ENCODE results near the gene DOCK3.

Gene DOCK3

DNA sequence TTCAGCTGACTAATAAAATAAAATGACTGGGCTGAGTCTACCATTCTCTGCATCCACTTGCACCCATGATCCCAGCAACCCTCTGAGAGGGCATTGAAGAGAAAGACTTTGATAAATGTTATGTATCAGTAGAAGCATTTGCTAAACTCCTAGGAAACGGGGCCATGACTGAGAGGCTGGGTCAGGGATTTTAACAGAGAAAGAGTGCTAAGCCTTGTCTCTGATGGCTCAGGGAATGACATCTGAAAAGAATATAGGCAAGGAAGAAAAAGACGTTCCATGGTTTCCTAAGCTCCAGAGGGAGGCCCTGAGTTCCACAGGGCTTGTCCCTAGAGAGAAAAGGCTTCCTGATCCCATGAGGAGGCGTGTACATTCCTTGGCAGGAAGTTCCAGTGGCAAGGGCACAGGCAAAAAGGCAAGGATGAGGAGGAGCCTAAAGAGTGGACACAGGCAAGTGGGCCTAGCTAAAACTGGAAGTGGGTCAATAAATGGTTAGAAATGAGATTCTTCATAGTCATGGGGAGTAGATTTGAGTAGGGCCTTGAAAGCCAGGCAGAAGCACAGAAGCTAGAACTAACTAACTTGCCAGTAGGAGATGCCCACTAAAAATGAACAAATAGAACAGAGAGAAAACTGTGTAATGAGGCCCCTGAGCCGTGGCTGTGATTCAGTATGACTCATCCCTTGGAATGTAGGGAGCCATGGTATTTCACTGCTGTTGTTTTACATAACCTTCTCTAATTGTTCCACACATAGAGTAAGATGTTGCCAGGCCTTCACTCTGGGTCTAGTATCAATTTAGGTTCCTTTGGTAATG is 665.5 kb downstream of the DOCK3 start:
- H3K4me3 ChIP-seq (ENCODE audit: control insufficient read depth, low read depth, low read length), result no peak overlapping the region
- TF ChIP-seq, protein P1, sequence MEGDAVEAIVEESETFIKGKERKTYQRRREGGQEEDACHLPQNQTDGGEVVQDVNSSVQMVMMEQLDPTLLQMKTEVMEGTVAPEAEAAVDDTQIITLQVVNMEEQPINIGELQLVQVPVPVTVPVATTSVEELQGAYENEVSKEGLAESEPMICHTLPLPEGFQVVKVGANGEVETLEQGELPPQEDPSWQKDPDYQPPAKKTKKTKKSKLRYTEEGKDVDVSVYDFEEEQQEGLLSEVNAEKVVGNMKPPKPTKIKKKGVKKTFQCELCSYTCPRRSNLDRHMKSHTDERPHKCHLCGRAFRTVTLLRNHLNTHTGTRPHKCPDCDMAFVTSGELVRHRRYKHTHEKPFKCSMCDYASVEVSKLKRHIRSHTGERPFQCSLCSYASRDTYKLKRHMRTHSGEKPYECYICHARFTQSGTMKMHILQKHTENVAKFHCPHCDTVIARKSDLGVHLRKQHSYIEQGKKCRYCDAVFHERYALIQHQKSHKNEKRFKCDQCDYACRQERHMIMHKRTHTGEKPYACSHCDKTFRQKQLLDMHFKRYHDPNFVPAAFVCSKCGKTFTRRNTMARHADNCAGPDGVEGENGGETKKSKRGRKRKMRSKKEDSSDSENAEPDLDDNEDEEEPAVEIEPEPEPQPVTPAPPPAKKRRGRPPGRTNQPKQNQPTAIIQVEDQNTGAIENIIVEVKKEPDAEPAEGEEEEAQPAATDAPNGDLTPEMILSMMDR (IDR thresholded peaks at IDR 0.05; ENCODE audit: control insufficient read depth, insufficient read depth, low read depth, low read length, missing control alignments), result no peak
- DNase-seq (ENCODE audit: low read depth), result peak; percentile 81

DNA sequence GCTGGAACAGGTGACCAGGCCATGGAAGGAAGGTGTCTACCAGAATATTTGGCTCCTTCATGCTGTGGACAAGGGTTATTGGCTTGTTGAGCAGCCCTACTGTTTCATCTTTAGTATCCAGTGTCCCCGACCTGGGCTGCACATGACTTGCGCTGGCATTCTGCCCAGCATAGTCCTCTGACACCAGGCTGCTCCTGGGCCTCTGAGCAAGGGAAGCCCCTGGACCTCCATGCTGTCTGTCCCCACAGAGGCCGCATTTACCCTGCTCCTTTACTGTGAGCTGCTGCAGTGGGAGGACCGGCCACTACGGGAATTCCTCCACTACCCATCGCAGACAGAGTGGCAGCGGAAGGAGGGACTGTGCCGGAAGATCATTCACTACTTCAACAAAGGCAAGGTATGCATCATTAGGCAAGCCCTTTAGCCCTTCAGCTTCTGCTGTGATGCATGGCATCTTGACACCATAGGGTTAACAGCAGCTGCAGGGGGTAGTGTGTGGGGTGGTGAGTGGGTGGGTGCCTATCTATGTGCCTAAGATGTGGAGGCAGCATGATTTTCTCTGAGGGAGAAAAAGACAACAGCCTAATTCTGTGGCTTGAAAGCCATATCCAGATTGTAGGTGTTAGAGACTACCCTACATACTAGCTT is 666.4 kb downstream of the DOCK3 start:
- TF ChIP-seq, protein P1 (IDR thresholded peaks at IDR 0.05; ENCODE audit: control insufficient read depth, insufficient read depth, low read depth, low read length, missing control alignments), result no peak
- no peak overlapping the region for H3K4me3 ChIP-seq (ENCODE audit: control insufficient read depth, low read depth, low read length)
- no peak for DNase-seq (ENCODE audit: low read depth)

DNA sequence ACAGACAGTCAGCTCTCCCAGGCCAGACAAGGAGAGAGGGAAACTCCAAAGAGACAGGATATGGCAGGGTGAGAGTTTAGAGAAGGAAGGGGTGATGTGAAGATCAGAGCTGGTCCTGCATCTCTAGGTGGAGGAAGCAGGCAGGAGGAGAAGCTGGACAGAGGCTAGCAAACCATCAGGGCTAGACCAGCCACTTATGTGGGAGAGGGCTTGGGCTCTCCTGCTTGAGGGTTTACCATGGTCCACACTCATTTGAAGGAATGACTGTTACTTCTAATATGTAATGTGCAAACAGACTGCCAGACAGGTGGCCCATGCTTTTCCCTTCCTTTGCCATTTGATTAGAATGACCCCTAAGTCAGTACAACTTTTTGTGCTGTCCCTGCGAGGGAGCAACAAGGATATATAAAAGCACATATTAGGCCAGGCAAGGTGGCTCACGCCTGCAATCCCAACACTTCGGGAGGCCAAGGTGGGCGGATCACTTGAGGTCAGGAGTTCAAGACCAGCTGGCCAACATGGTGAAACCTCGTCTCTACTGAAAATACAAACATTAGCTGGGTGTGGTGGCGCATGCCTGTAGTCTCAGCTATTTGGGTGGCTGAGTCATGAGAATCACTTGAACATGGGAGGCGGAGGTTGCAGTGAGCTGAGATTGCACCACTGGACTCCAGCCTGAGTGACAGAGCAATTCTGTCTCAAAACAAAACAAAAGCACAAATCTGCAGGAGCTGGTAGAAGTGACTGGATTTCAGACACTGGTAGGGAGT is 669.4 kb downstream of the DOCK3 start:
- TF ChIP-seq, protein P1 (IDR thresholded peaks at IDR 0.05; ENCODE audit: control insufficient read depth, insufficient read depth, low read depth, low read length, missing control alignments), result no peak
- DNase-seq (ENCODE audit: low read depth), result peak; percentile 45
- no peak overlapping the region for H3K4me3 ChIP-seq (ENCODE audit: control insufficient read depth, low read depth, low read length)

DNA sequence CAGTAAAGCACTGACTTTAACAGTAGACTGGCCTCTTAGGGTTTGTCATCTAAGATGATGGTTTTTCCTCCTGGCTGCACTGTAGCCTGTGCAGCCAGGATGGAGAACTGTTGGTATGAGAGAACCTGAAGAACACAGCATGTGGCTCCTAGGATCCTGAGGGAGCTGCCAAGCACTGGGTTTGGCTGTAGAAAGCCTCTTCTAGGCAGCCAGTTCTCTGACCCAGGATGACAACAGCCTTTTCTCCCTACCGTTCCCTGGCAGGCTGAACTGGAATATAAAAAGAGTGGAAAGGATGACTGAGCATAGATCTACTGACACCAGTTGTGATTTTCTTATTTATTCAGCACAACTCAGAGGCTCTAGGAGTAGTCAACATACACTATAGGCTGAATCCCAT is 676.0 kb downstream of the DOCK3 start:
- TF ChIP-seq, protein P1 (IDR thresholded peaks at IDR 0.05; ENCODE audit: control insufficient read depth, insufficient read depth, low read depth, low read length, missing control alignments), result no peak
- no peak for DNase-seq (ENCODE audit: low read depth)
- H3K4me3 ChIP-seq (ENCODE audit: control insufficient read depth, low read depth, low read length), result no peak overlapping the region

DNA sequence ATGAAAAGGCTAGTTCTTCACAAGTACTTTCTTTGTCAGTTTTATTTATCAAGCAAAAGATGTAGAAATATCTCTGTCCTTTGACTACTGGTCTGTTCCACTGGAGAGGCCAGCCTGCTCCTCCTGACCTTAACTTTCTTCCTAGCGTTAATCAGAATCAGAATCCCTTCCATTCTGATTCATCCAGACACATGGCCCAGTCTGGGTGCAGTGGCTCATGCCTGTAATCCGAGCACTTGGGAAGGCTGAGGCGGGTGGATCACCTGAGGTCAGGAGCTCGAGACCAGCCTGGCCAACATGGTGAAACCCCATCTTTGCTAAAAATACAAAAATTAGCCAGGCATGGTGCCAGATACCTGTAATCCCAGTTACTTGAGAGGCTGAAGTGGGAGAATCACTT is 678.4 kb downstream of the DOCK3 start:
- TF ChIP-seq, protein P1 (IDR thresholded peaks at IDR 0.05; ENCODE audit: control insufficient read depth, insufficient read depth, low read depth, low read length, missing control alignments), result no peak
- DNase-seq (ENCODE audit: low read depth), result no peak
- H3K4me3 ChIP-seq (ENCODE audit: control insufficient read depth, low read depth, low read length), result no peak overlapping the region

DNA sequence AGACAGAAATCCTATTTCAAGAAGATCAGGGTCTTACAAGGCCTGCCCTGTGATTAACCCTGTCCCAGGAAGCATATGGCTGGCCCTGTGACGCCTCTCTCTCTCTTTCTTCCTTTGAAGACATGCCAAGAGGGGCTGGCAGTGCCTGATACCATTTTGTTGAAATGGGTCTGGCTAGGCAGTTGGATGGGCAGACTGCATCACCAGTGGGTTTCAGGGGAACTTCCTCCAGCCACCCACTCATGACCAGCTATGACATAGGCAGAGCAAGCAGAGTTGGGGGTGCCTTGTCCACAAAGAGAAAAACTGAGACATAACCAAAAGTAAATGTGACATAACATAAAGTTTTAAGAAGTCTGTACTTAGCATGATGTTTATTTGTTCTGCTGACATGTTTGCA is 679.0 kb downstream of the DOCK3 start:
- H3K4me3 ChIP-seq (ENCODE audit: control insufficient read depth, low read depth, low read length), result no peak overlapping the region
- DNase-seq (ENCODE audit: low read depth), result no peak
- TF ChIP-seq, protein P1 (IDR thresholded peaks at IDR 0.05; ENCODE audit: control insufficient read depth, insufficient read depth, low read depth, low read length, missing control alignments), result no peak

Data from AG09309 (cell line).